NCI-H2196 (cell line): ENCODE data around the gene PIK3CG.

ENCODE experiments used
- DNase-seq: peaks from one replicate; lab custom pipeline; 2025; ENCODE audit not compliant: unreplicated experiment; lab: John Stamatoyannopoulos, UW

Gene PIK3CG

GRCh38 chr7:106858618-106859532 is 6.2 kb upstream of the PIK3CG start:
- no peak for DNase-seq

DNA sequence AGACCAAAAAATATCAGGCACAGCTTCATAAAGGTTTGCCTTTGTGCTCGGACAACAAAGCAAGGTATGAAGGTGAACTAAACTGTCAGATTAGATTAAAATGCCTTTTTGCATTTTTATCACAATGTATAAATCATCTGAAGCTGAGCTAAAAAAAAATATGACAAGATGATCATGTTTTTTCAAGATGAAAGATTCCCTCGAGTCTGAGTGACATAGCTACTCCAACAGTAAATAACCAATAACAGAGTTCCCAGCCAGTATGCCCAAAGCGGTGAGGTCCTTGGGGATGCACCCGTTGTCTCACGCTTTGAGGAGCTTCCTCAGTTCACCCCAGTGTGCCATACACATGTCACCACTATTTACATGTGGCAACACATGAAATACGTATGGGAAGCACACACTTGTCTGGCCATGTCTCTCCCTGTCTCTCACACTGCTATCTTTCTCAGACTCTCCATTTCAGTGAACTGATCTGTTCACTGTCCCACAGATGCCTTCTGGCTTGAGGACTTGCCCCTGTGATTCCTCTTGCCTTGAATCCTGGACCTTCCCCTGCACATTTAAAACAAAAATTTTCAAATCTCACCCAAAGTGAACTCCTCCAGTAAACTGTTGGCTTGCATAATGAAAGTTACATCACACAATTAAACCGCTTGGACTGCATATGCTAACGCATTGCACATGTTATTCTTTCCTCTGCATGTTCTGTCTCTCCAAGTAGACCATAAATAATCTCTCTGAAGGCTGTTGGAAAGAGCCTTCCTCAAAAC is 2.6 kb upstream of the PIK3CG start:
- DNase-seq: no peak

DNA sequence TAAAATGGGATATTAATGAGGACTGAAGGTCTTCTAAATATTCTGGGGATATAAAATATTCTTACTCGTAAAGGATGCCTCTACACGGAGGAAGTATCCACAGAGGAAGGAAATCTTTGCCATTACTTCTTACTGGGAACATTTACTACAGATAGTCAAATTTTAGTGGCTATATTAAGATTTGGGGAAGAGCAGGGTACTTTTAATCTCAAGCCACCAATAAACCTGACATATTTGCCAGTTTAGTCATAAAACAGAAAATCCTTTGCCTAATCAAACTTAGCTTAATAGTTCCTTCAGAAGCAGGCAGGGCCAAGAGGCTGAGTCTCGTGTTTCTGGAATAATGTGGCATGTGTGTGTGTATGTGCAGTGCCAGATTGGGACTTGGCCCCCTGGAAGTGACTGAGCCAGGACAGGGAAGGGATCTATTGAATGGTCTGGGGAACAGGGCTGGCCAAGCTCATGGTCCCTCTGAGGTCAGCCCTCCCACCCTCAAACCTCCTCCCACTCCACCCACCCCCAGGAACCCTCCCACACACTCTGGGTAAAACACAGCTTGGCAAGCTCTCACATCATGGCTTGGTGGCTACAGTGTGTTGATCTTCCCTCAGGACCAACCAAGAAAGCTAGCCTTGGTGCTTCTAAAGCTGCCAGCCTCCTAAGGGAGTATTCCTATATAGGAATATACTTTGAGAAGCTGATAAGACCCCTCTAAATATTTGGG is 1.6 kb upstream of the PIK3CG start:
- no peak for DNase-seq

- DNase-seq: no peak
Observed at GRCh38 chr7:106864298-106865081, 592 bp upstream of the PIK3CG start.

GRCh38 chr7:106866298-106867281 is 1.5 kb downstream of the PIK3CG start:
- no peak for DNase-seq

GRCh38 chr7:106867641-106868351 is 2.7 kb downstream of the PIK3CG start:
- DNase-seq: no peak

GRCh38 chr7:106868364-106868763 is 3.3 kb downstream of the PIK3CG start:
- no peak for DNase-seq

- DNase-seq: no peak
Observed at GRCh38 chr7:106869954-106870353, 4.9 kb downstream of the PIK3CG start.

DNA sequence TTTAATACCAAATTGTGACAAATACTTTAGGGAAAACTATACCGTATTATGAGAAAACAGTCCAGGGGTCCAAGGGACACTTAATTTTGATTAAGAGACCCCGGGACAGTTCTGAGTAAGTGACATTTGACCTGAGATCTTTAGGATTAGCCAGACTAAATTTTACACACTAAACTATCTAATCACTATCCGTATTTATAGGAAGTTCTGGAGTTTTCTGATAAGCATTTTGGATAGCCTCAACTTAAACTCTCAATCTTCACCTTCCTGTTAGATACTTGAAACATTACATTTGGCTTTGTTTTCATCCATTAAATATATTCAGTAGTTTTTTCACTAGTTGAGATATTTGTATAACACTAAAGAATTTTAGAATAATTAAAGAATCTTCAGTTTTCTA is 5.4 kb downstream of the PIK3CG start:
- DNase-seq: no peak

DNA sequence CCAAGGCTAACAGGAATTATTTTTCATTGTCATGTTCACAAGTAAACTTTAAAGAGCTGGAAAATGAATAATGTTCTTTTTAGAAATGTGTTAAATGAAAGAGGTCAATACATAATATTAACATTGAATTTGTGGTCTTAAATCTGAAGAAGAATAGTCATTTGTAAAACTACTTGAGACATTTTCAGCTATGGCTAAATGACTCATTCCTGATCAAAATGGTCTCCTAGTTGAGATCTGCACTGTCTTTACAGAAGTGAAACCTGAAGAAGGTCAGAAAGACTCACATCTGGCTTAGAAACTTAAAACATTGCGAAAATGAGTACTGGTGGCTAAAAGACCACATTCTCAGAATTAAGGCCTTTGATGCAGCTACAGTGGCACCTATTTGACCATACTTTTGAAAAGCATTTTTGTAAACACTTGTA is 5.9 kb downstream of the PIK3CG start:
- DNase-seq: no peak

GRCh38 chr7:106871793-106872571 is 6.9 kb downstream of the PIK3CG start:
- DNase-seq: no peak

DNA sequence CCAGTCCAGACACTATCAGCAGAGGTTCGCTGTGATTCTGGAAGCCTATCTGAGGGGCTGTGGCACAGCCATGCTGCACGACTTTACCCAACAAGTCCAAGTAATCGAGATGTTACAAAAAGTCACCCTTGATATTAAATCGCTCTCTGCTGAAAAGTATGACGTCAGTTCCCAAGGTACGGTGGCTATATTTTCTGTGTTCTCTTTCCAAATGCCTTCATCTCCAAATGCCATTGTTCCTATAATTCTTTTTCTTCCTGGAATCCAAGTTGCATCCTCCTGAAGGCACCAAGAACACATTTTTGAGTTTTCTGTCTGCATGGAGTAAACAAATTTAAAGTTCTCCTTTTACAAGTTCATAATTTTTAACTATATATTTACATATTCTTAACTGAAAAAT is 7.7 kb downstream of the PIK3CG start:
- no peak for DNase-seq

- no peak for DNase-seq
Observed at GRCh38 chr7:106874076-106874475, 9.0 kb downstream of the PIK3CG start.

DNA sequence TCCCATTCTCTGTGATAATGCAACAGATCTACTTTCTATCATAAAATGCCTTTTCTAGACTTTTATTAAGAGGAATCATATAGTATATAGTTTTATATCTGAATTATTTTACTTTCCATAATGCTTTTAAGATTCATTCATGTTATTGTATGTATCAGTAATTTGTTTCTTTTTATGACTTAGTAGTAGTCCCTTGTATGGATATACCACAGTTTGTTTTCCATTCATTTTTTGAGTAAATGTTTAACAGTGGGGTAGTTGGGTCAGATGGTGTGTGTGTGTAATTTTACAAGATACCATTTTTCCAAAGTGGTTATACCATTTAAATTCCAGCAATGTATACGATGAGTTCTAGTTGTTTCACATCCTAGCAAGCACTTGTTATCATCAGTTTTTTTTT is 10.4 kb downstream of the PIK3CG start:
- DNase-seq: no peak

DNA sequence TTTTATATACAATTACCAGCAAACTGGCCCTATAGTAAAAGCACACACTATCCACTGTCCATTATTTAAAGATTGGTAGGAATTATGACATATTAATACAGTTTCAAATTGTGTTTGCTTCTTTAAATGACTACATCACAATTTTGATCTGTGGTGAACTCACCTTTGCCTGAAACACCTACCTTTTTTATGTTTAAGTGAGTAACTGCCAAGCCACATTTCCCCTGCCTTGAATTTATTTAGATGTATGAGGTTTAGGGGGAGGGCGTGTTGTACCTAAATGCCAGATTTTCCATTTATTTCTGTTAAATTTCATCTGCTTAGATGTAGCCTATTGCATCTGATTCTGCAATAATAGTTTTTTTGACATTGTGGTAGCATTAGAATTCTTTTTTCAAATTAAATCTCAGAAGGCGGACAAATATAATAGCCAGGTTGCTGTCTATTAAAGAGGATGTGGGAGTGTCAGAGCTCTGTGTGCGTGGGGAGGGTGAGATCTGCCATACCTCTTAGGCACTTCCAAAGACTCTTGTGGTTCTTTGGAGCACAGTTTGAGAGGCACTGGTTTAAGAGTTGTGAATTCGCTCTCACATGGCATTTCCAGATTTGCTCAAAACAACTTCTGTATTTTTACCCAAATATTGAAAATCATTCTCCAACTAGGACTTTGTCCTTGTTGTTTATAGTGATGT is 13.8 kb downstream of the PIK3CG start:
- DNase-seq: no peak

DNA sequence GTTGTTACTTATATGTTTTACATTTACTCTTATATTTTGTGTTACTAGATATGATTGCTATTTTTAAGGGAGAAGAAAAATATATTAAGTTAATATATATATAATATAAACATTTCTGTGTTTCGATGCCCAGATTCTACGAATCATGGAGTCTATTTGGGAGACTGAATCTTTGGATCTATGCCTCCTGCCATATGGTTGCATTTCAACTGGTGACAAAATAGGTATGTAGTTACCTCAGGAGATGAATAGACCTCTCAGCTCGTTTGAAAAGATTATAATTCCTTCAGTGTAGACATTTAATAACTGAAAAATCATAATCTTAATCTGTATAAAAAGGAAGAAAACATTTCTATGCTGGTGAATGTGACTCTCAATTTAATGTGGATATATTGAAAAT is 16.9 kb downstream of the PIK3CG start:
- no peak for DNase-seq

DNA sequence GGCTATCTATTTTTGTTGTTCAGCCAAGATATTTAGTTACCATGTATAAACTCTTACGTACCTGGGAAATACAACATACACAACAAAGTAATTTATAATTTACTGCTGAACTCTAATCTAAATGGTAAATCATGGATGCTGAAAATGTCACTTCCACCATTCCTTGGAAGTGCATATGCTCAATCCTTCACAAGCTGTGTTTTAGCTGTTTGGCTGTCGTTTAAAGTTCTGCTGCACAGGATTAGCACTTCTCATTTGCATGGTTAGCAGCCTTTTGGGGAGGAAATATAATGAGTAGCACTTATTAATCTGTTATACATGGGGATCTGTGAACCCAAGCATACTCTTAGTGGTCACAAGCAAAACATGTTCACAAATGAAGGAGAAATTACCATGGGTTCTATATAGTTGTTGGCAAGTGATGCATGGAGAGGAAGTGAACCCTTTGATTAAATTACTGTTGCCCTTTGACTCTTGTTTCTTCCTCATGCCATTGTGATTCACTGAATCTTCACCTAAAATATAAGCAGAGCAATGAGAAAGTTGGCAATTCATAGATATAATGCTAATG is 18.5 kb downstream of the PIK3CG start:
- DNase-seq: no peak
